Measurements from ENCODE around the gene DCDC1. TPM values are rescaled to one million over a fixed set of nuclear protein-coding genes. Genes with fewer than 3 reads are reported as not detected.

Gene DCDC1
- total RNA-seq, 1 donor from 2014 or later, result 0.21 TPM

- no peak for TF ChIP-seq CTCF (IDR thresholded peaks at IDR 0.05; ENCODE audit: insufficient read depth, low read length, poor library complexity, severe bottlenecking)
- Histone ChIP-seq H3K27me3 (ENCODE audit: control insufficient read depth, insufficient read depth, low read length) (no peaks in the 10 kb centered on the region), H3K36me3 (ENCODE audit: control insufficient read depth, insufficient read depth, low read length) (no peaks in the 10 kb centered on the region), H3K4me3 (ENCODE audit: low read depth, low read length) (no peak overlapping the region)
- no peak for DNase-seq (ENCODE audit: low read depth)
Observed at GRCh38 chr11:31387379-31387778, 17.8 kb upstream of the DCDC1 start.

DNA sequence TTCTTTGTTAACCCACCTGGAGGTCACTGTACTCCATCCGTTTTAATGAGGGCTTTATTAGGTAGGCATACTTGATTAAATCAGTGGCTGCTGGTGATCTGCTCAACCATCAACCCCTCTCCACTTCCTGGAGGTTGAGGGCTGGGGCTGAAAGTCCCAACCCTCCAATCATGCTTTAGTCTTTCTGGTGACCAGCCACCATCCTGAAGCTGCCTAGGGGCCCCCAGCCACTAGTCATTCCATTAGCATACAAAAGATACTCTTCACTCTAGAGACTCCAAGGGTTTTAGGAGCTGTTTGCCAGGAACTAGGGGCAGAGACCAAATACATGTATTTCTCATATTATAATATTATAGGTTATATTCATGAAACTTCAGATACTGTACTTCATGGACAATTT is 13.6 kb upstream of the DCDC1 start:
- no peak overlapping the region for H3K4me3 ChIP-seq (ENCODE audit: low read depth, low read length)
- no peaks in the 10 kb centered on the region for H3K27me3 ChIP-seq (ENCODE audit: control insufficient read depth, insufficient read depth, low read length)
- TF ChIP-seq CTCF (IDR thresholded peaks at IDR 0.05; ENCODE audit: insufficient read depth, low read length, poor library complexity, severe bottlenecking), result no peak
- no peaks in the 10 kb centered on the region for H3K36me3 ChIP-seq (ENCODE audit: control insufficient read depth, insufficient read depth, low read length)
- no peak for DNase-seq (ENCODE audit: low read depth)

- Histone ChIP-seq H3K27me3 (ENCODE audit: control insufficient read depth, insufficient read depth, low read length) (no peaks in the 10 kb centered on the region), H3K36me3 (ENCODE audit: control insufficient read depth, insufficient read depth, low read length) (no peaks in the 10 kb centered on the region), H3K4me3 (ENCODE audit: low read depth, low read length) (no peak overlapping the region)
- DNase-seq (ENCODE audit: low read depth), result no peak
- TF ChIP-seq CTCF (IDR thresholded peaks at IDR 0.05; ENCODE audit: insufficient read depth, low read length, poor library complexity, severe bottlenecking), result no peak
Observed at GRCh38 chr11:31375879-31376278, 6.3 kb upstream of the DCDC1 start.

DNA sequence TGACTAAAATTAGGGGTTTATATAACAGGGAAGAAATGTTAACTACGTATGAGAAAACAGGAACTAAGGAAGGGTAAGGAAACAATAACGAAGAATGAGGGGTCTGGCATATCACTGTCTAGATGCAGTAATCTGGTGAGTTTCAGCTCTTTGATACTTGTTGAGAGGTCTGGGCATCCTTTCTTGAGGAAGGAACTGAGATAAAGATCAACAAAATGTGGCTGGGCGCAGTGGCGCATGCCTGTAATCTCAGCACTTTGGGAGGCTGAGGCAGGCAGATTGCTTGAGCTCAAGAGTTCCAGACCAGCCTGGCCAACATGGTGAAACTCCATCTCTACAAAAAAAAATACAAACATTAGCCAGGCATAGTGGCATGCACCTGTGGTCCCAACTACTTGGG is 2.7 kb downstream of the DCDC1 start:
- Histone ChIP-seq H3K36me3 (ENCODE audit: control insufficient read depth, insufficient read depth, low read length) (no peaks in the 10 kb centered on the region), H3K27me3 (ENCODE audit: control insufficient read depth, insufficient read depth, low read length) (no peaks in the 10 kb centered on the region), H3K4me3 (ENCODE audit: low read depth, low read length) (no peak overlapping the region)
- no peak for TF ChIP-seq CTCF (IDR thresholded peaks at IDR 0.05; ENCODE audit: insufficient read depth, low read length, poor library complexity, severe bottlenecking)
- DNase-seq (ENCODE audit: low read depth), result no peak

- TF ChIP-seq CTCF (IDR thresholded peaks at IDR 0.05; ENCODE audit: insufficient read depth, low read length, poor library complexity, severe bottlenecking), result no peak
- DNase-seq (ENCODE audit: low read depth), result no peak
- Histone ChIP-seq H3K4me3 (ENCODE audit: low read depth, low read length) (no peak overlapping the region), H3K36me3 (ENCODE audit: control insufficient read depth, insufficient read depth, low read length) (no peaks in the 10 kb centered on the region), H3K27me3 (ENCODE audit: control insufficient read depth, insufficient read depth, low read length) (no peaks in the 10 kb centered on the region)
Observed at GRCh38 chr11:31361743-31362142, 7.8 kb downstream of the DCDC1 start.

DNA sequence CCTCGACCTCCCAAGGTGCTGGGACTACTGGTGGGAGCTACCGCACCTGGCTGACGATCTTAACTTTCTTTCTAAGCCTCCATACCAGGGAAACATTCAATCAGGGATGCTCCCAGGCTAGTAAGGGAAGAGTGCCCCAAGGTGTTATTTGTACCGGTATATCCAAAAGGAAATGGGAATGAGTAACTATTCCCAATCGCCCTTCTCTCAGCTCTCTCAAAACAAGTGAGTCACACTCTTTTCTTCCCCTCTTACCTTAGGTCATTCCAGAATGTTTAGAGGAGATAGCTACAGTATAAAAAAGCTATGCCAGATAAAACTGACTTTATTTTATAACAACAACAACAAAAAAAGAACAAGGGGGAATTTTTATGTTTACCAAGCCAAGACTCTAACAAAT is 13.7 kb downstream of the DCDC1 start:
- TF ChIP-seq CTCF (IDR thresholded peaks at IDR 0.05; ENCODE audit: insufficient read depth, low read length, poor library complexity, severe bottlenecking), result no peak

More for the DNA sequence above, 13.7 kb downstream of the DCDC1 start:
- Histone ChIP-seq H3K4me3 (ENCODE audit: low read depth, low read length) (no peak overlapping the region), H3K36me3 (ENCODE audit: control insufficient read depth, insufficient read depth, low read length) (no peaks in the 10 kb centered on the region), H3K27me3 (ENCODE audit: control insufficient read depth, insufficient read depth, low read length) (no peaks in the 10 kb centered on the region)
- no peak for DNase-seq (ENCODE audit: low read depth)
